Epidermal melanocyte (primary cell): Measurements from ENCODE around the gene HHAT.

Source experiments
- DNase-seq: peaks from one replicate; pipeline ENCODE4 v3.0.0; 2011; ENCODE audit warnings: low spot score; ENCODE audit not compliant: insufficient read length

The HHAT gene

GRCh38 chr1:210482945-210483617 lies 154.4 kb downstream of the HHAT start:
- no peak for DNase-seq

- no peak for DNase-seq
Measured at GRCh38 chr1:210483821-210484220, 155.1 kb downstream of the HHAT start.

DNA sequence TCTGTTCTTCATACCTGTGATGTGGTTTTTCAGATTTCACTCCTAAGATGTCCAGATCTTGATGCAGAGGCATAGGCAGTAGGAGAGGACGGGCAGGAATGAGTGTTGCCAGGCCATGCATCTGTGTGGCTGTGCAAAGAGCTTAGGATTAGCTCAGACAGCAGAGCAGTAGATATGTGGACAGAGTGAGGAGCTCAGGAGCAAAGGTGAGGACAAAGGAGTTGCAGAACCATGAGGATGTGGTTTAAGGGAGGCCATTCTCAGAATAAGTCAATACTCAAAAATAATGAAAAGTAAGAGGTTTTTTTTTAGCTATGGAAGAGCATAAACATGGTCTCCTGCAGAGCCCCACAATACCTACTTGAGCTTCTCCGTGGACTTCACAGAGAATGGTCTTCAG lies 158.3 kb downstream of the HHAT start:
- DNase-seq: no peak

- no peak for DNase-seq
Measured at GRCh38 chr1:210489491-210489890, 160.8 kb downstream of the HHAT start.

- no peak for DNase-seq
Measured at GRCh38 chr1:210490781-210491180, 162.1 kb downstream of the HHAT start.

DNA sequence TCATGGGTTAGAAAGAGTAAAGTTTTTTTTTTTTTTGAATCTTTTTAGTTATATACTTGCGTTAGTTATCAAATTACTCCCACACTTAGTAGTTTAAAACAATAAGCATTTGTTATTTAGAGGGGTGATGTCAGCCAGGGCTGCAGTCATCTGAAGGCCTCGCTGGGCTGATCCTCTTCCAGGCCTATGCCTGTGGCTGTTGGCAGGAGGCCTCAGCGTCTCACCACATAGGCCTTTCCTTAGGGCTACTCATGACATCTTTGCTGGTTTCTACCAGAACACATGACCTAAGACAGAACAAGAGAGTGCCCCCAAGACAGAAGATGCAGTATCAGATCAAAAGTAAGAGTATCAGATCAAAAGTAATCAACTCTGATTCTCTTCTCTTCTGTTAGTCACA lies 167.4 kb downstream of the HHAT start:
- peak; percentile 52 for DNase-seq

DNA sequence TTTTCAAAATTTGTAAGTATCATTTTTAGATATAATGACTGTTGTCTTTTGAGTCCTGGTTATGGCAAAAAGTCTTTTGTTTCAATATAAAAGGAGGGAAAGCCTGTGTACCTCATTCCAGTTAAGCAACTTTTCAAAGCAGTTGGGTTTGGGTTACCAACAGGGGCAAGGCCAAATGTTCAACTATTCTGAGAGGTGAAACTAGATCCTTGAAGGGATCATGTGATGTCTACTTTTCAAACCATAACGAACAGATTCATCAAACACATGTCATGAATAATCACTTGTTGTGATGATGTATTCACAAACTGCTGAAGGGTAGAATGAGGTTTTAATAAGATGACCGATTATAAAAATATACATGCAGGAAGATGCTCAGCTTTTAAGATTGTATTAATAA lies 171.3 kb downstream of the HHAT start:
- no peak for DNase-seq

GRCh38 chr1:210500831-210501230 lies 172.1 kb downstream of the HHAT start:
- no peak for DNase-seq

GRCh38 chr1:210504286-210504685 lies 175.6 kb downstream of the HHAT start:
- DNase-seq: no peak

DNA sequence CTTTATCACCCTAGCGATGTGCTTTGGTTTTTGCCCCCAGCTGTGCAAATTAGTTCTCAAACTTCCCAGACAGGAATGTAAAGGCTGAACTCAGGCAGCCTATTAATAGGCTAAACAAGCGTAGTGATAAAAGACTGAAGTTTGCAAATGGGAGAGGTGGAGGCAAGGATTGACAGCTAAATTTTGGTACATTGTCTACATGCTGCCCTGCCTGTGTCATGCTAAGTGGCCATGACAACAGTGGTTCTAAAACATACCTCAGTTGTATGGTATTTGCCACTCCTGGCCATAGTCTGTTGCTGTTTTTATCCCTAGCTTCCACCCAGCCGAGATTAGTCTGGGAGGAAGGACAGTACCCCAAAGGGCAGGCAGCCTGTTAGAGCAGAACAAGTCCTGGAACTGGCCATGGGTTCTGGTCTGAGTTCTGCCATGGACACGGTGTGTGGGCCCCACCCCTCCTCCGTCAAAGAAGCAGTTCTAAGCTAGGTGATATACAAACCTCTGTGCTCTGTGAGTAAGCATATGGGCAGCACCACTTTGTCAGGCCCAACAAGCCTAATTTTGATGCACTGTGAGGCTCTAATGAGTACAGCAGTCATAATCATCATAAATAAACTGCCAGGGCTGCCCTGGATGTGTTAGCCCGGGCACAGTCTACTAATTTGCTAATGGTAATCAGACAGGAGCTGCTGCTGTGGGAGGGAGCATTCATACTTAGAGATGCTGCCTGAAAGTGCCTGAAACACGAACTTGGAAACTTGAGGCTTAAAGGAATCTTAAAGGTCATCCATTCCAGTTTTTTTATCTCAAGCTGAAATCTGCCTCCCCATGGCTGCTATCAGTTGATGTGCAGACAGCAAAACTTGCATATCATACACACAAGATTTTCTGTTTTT lies 177.1 kb downstream of the HHAT start:
- DNase-seq: no peak

- no peak for DNase-seq
Measured at GRCh38 chr1:210506689-210507088, 178.0 kb downstream of the HHAT start.

- no peak for DNase-seq
Measured at GRCh38 chr1:210516092-210516656, 187.5 kb downstream of the HHAT start.

DNA sequence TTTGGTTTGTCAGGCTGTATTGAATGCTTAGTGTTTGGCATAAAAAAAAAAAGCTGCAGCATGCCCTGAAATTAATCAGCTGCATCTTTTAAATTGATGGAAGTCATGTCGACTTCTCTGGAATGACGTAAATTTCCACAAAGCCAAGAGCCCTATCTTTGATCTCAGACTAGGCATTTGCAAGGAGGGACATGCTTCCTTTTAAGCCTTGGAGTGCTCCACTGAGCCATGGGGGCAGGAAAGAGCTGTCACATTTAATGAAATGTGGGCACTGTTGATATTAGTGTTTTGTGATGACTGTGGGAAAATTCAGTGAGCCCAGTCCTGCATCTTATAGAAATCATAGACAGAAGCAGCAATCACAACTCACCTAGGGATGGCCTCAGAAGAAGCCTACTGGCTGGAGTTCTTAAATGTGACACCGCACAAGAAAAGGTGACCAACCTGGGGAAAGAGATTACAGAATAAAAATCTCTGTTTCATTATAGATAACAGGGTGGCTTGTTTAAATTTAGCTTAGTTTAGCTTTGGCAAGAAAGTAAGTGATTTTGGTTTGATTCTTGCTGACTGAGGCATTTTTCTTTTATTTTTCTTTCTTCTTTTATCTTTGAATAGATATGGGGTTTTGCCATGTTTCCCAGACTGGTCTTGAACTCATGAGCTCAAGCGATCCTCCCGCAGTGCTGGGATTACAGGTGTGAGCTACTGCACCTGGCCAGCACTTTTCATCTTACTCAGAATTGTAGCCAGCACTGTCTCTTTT lies 188.2 kb downstream of the HHAT start:
- DNase-seq: no peak

DNA sequence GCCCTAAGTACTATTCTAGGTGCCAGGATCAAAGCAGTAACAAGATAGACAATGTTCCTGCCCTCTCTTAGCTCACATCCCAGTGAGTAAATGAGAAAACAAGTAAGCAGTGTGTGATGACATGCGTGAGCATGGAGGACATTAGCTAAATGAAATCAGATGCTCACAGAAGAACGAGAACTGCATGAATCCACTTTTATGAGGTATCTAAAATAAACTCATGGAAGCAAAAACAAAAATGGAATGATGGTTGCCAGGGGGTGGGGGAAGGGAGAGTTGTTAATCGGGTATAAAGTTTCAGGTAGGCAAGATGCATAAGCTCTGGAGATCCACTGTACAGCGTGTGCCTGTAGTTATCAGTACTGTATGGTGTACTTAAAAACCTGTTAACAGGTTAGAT lies 195.1 kb downstream of the HHAT start:
- no peak for DNase-seq

DNA sequence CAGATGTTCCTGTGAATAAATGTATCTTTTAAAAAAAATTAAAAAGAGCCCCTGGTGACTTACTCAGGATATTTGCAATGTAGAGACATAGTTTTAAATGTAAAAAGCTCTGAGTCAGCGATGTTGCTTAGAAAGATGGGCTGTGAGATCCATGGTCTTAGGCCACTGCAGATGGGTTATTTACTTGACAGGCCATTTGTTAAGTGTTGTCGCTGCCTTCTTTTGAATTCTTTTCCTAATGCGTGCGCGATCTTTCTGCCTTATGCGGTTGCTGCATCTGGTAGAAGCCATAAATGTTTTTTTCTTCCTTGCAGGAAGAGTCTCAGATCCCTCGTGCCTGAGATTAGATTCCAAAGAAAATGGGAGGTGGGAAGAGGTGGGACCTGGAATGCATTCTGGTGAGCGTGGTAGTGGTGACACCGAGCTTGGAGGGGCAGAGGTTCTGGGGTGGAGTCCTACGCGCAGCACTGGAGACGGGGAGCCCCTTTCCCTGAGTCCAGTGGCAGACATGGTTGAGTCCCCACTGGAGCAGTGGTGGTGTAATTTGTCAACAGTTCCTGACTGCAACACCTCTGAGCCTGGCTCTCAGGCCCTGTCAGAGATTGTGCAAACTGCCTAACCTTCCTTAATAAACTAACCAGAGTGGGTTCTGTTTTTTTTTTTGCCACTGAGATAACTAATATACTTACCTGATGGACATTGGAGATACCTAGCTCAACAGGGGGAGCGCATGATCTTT lies 197.2 kb downstream of the HHAT start:
- no peak for DNase-seq

- DNase-seq: no peak
Measured at GRCh38 chr1:210527091-210527490, 198.4 kb downstream of the HHAT start.

DNA sequence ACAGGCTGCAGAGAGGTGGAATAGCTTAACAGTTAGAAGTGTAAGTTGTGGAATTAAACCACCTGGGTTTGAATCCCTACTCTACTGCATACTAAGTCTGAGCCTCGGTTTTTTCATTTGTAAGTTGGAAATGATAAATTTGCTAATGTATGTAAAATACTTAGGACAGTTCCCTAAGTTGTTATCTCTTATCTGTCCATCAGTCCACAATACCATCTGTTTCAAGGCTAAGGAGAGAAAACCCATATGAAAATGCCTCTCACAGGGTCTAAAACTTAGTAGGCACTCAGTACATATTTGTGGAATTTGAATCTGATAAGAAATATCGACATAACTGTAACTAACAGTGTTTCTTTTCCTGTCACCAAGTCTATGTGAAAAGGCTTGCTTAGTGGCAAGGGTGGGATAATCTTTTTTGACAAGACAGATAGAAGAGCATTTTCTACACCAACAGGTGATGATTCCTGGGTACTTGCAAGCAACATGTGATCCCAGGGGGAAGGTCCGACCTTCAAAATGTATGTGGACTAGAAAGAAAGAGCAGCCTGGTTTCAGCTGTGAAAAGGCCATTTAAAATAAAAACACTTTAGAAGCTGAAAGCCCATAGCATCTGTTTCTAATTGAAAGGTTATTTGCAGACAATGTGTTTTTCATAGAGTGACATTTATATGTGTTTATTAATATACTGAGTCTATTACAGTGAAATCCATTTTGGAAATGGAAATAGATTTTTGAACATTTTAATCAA lies 202.9 kb downstream of the HHAT start:
- DNase-seq: no peak

DNA sequence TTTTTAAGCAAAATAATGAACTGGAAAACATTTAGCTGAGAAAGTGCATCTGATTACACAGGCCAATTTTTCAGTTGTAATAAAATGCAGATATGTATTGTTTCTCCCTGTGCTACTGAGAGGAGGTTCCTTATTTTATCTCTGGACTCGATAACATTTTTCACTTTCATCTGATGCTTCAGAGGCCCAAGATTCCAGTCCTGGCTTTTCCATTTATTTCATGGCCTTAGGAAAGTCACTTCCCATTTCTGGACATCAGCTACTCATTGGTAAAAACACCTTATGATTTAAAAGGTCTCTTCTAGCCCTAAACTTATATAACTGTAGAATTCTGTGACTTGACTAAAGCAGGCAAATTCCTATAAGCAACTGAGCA lies 203.5 kb downstream of the HHAT start:
- DNase-seq: no peak

DNA sequence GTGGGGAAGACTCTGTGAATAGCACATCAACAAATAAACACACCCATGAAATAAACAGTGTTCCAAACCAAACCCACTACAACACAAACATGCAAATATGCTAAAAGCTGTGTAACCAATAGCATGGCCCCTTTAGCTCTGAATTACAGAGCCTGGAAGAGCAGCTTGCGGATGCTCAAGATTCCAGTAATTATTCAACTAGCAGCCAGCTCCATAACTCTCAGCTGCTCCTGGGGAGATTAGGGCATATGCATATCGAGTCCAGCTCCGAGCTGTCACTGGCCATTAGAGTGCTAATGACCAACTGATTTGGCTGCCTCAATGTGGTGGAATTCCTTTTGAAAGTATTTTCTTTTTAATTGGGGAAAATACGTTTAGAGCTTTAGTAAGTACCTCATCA lies 207.1 kb downstream of the HHAT start:
- no peak for DNase-seq

GRCh38 chr1:210536254-210536961 lies 207.7 kb downstream of the HHAT start:
- peak; percentile 66 for DNase-seq
